Measurements from ENCODE around the gene ZBTB49. TPM values are rescaled to one million over a fixed set of nuclear protein-coding genes. Genes with fewer than 3 reads are reported as not detected.

ZBTB49 gene
- total RNA-seq, 1 donor from 2014 or later, result 5.7 TPM

- no peaks in the 10 kb centered on the region for H3K9me3 Mint-ChIP-seq
- H3K36me3 Mint-ChIP-seq (ENCODE audit: low read depth), result no peaks in the 10 kb centered on the region
- TF ChIP-seq CTCF (conservative IDR thresholded peaks at IDR 0.05), result no peak
- DNase-seq (ENCODE audit: low read depth, low spot score), result no peak
- H3K4me3 Mint-ChIP-seq, result no peak overlapping the region
- H3K27me3 Mint-ChIP-seq (ENCODE audit: low read depth), result no peaks in the 10 kb centered on the region
- no peak overlapping the region for H3K27ac Mint-ChIP-seq (ENCODE audit: unreplicated experiment)
- H3K4me1 Mint-ChIP-seq, result no peaks in the 10 kb centered on the region
Observed at GRCh38 chr4:4308800-4309441, 18.9 kb downstream of the ZBTB49 start.

- Mint-ChIP-seq H3K27me3 (ENCODE audit: low read depth) (no peaks in the 10 kb centered on the region), H3K4me1 (no peaks in the 10 kb centered on the region), H3K27ac (ENCODE audit: unreplicated experiment) (no peak overlapping the region), H3K4me3 (no peak overlapping the region), H3K9me3 (no peaks in the 10 kb centered on the region), H3K36me3 (ENCODE audit: low read depth) (no peaks in the 10 kb centered on the region)
- TF ChIP-seq CTCF (conservative IDR thresholded peaks at IDR 0.05), result no peak
- DNase-seq (ENCODE audit: low read depth, low spot score), result no peak
Observed at GRCh38 chr4:4311193-4311592, 21.1 kb downstream of the ZBTB49 start.

- Mint-ChIP-seq H3K27me3 (ENCODE audit: low read depth) (no peaks in the 10 kb centered on the region), H3K36me3 (ENCODE audit: low read depth) (no peaks in the 10 kb centered on the region), H3K4me1 (no peaks in the 10 kb centered on the region), H3K4me3 (no peak overlapping the region), H3K27ac (ENCODE audit: unreplicated experiment) (peak overlapping the region; percentile 73), H3K9me3 (no peaks in the 10 kb centered on the region)
- TF ChIP-seq CTCF (conservative IDR thresholded peaks at IDR 0.05), result no peak
- no peak for DNase-seq (ENCODE audit: low read depth, low spot score)
Observed at GRCh38 chr4:4315461-4316149, 25.6 kb downstream of the ZBTB49 start.

GRCh38 chr4:4316150-4316495 is 26.1 kb downstream of the ZBTB49 start:
- Mint-ChIP-seq H3K27me3 (ENCODE audit: low read depth) (no peaks in the 10 kb centered on the region), H3K4me3 (no peak overlapping the region), H3K9me3 (no peaks in the 10 kb centered on the region), H3K27ac (ENCODE audit: unreplicated experiment) (peak overlapping the region; percentile 73), H3K4me1 (no peaks in the 10 kb centered on the region), H3K36me3 (ENCODE audit: low read depth) (no peaks in the 10 kb centered on the region)
- DNase-seq (ENCODE audit: low read depth, low spot score), result no peak
- no peak for TF ChIP-seq CTCF (conservative IDR thresholded peaks at IDR 0.05)

GRCh38 chr4:4317496-4318232 is 27.6 kb downstream of the ZBTB49 start:
- Mint-ChIP-seq H3K27me3 (ENCODE audit: low read depth) (no peaks in the 10 kb centered on the region), H3K4me3 (no peak overlapping the region), H3K27ac (ENCODE audit: unreplicated experiment) (no peak overlapping the region), H3K4me1 (no peaks in the 10 kb centered on the region), H3K9me3 (no peaks in the 10 kb centered on the region), H3K36me3 (ENCODE audit: low read depth) (no peaks in the 10 kb centered on the region)
- no peak for TF ChIP-seq CTCF (conservative IDR thresholded peaks at IDR 0.05)
- DNase-seq (ENCODE audit: low read depth, low spot score), result no peak

Measured in neural crest cell (in vitro differentiated cells).